ENCODE data around the gene MRE11. TPM values are rescaled to one million over a fixed set of nuclear protein-coding genes. Genes with fewer than 3 reads are reported as not detected.

The MRE11 gene
- total and polyA plus RNA-seq, 9 of the 15 experiments (the other 6 are each of a cell fraction or from before 2014, with no cell fraction given) = 18.3 to 45.2 (median 29.1) TPM

- H3K9me1 ChIP-seq (ENCODE audit: control insufficient read depth, insufficient read depth, low read length) = no peaks in the 10 kb centered on the region
- H3K4me2 ChIP-seq (ENCODE audit: insufficient read depth, low read length) = no peak overlapping the region
- H3K9ac ChIP-seq (ENCODE audit: insufficient read depth in 1 of 2, low read depth in 2 of 2, low read length in 2 of 2) = no peak overlapping the region
- H2AFZ ChIP-seq (ENCODE audit: low read depth, low read length) = no peak overlapping the region
- H3K27me3 ChIP-seq (ENCODE audit: control insufficient read depth in 2 of 2, insufficient read depth in 2 of 2, low read length in 2 of 2) = no peaks in the 10 kb centered on the region
- intact Hi-C loops (cut with micrococcal nuclease) = no loop called here
- no peaks in the 10 kb centered on the region for H3K79me2 ChIP-seq (ENCODE audit: control insufficient read depth, insufficient read depth, low read length)
- no peaks in the 10 kb centered on the region for H3K9me3 ChIP-seq (replicated peaks; ENCODE audit: control insufficient read depth, insufficient read depth, low read depth, low read length)
- ATAC-seq = no peak
- no peak for FAIRE-seq
- DNase-seq (ENCODE audit: extremely low read depth in 1 of 4, low spot score in 3 of 4) = no peak
- H3K4me3 ChIP-seq = no peak overlapping the region
- POLR2A ChIA-PET = interaction anchor here (0.6 kb wide), 1 partner anchor 10 kb away, joined by 3 read pairs; no protein-coding TSS in a partner anchor
- no peaks in the 10 kb centered on the region for H4K20me1 ChIP-seq (replicated peaks; ENCODE audit: control insufficient read depth, insufficient read depth, low read length)
- TF ChIP-seq TAF1 (IDR thresholded peaks at IDR 0.05; ENCODE audit: control insufficient read depth, extremely low read depth, insufficient read depth, low read length, severe bottlenecking) (no peak), CBX2 (IDR thresholded peaks at IDR 0.05; ENCODE audit: insufficient read depth, low read length, poor library complexity, severe bottlenecking) (no peak), CTCF (IDR thresholded peaks at IDR 0.05 in 2 of 3, conservative IDR thresholded peaks at IDR 0.05 in 1 of 3; ENCODE audit: insufficient read depth in 2 of 3, low read depth in 1 of 3, low read length in 3 of 3) (no peak), ZNF778 (CRISPR knock-in tag; IDR thresholded peaks at IDR 0.05) (no peak), MAFK (IDR thresholded peaks at IDR 0.05; ENCODE audit: low read length) (no peak)
- CTCF ChIA-PET (ENCODE audit: low intra/inter-chr PET ratio) = no interaction called here
- no TSS peak for BruUV-seq (replicated peaks)
- in situ Hi-C loops (cut with MboI) = no loop called here
- no peaks in the 10 kb centered on the region for H3K4me1 ChIP-seq (replicated peaks in 1 of 2; ENCODE audit: control insufficient read depth in 2 of 2, insufficient read depth in 2 of 2, low read length in 2 of 2)
- H3K27ac ChIP-seq (ENCODE audit: extremely low read depth, low read depth, low read length) = no peak overlapping the region
- 62% methylated on average over 2 of the region's 2 CpGs for WGBS (ENCODE audit: insufficient coverage, low coverage, missing lambda C conversion rate)
- peaks cover 26% of the 10 kb centered on the region; the same call in 2 of the 3 replicates for H3K36me3 ChIP-seq (ENCODE audit: control insufficient read depth, insufficient read depth, low read length)
Observed at GRCh38 chr11:94424011-94424410, 69.6 kb downstream of the MRE11 start.

Data from K562 (cell line).